OCI-LY3 (cell line): ENCODE results near the gene NR3C1.

ENCODE experiments used
- H2AFZ ChIP-seq: fragments of 200-600, 300-600 bp; shearing (Covaris generic); 2 replicates; pipeline ENCODE4 v1.6.0; 2014; ENCODE audit warnings: antibody characterized with exemption, low read depth, low read length
- H3K27ac ChIP-seq: fragments of 200-600, 300-600 bp; sonication (generic); 2 replicates; pipeline ENCODE4 v1.5.1; 2014; ENCODE audit warnings: mild to moderate bottlenecking, low read length, moderate library complexity, mixed read lengths
- H3K27me3 ChIP-seq: fragments of 200-600, 300-600 bp; sonication (generic); 2 replicates; pipeline ENCODE4 v1.6.1; 2014; ENCODE audit warnings: low read depth, low read length, mixed read lengths
- H3K36me3 ChIP-seq: fragments of 200-600, 300-600 bp; sonication (generic); replicated peaks from 2 replicates; pipeline ENCODE3; 2014; ENCODE audit warnings: low read depth, low read length, mixed read lengths
- H3K4me1 ChIP-seq: fragments of 300-600, 200-600 bp; sonication (generic); 2 replicates; pipeline ENCODE4 v1.6.1; 2014; ENCODE audit warnings: low read length, mixed read lengths
- H3K4me2 ChIP-seq: fragments of 200-600, 300-600 bp; sonication (generic); 2 replicates; pipeline ENCODE4 v1.6.1; 2014; ENCODE audit warnings: low read length, mixed read lengths
- H3K4me3 ChIP-seq: fragments of 300-600, 200-600 bp; sonication (generic); 2 replicates; pipeline ENCODE4 v1.5.1; 2014; ENCODE audit warnings: antibody characterized with exemption, mild to moderate bottlenecking, low read length, moderate library complexity
- H3K79me2 ChIP-seq: fragments of 300-600, 200-600 bp; shearing (Covaris generic); 2 replicates; pipeline ENCODE4 v1.6.1; 2014; ENCODE audit warnings: mild to moderate bottlenecking, low read length, mixed read lengths
- H3K9ac ChIP-seq: fragments of 300-600, 200-600 bp; shearing (Covaris generic); 2 replicates; pipeline ENCODE4 v1.6.0; 2014; ENCODE audit warnings: mild to moderate bottlenecking, low read length, moderate library complexity
- H3K9me3 ChIP-seq: fragments of 200-600, 300-600 bp; shearing (Covaris generic); 2 replicates; pipeline ENCODE4 v1.6.1; 2014; ENCODE audit warnings: low read length, mixed read lengths; ENCODE audit not compliant: insufficient read depth
- H4K20me1 ChIP-seq: fragments of 200-600, 300-600 bp; sonication (generic); 2 replicates; pipeline ENCODE4 v1.6.1; 2016; ENCODE audit warnings: low read length, mixed read lengths; ENCODE audit not compliant: insufficient read depth
- CTCF ChIP-seq: fragments of 200-600, 300-600 bp; sonication (generic); IDR thresholded peaks from 2 replicates; pipeline ENCODE4 v1.5.1; 2014; ENCODE audit warnings: antibody characterized with exemption, low read length, low read depth
- EZH2phosphoT487 ChIP-seq: fragments of 200-600 bp; shearing (Covaris generic); IDR thresholded peaks from 2 replicates; pipeline ENCODE4 v1.6.1; 2018; ENCODE audit warnings: antibody characterized with exemption, mixed run types, low read depth

Gene NR3C1

GRCh38 chr5:143284521-143284920 lies 119.0 kb downstream of the NR3C1 start:
- Histone ChIP-seq H2AFZ (no peak overlapping the region), H3K27me3 (no peaks in the 10 kb centered on the region), H3K4me2 (no peak overlapping the region), H3K36me3 (peaks cover 45% of the 10 kb centered on the region), H4K20me1 (no peaks in the 10 kb centered on the region), H3K9ac (no peak overlapping the region), H3K9me3 (no peaks in the 10 kb centered on the region), H3K4me1 (peaks cover 15% of the 10 kb centered on the region; the same call in 1 of the 2 replicates), H3K4me3 (no peak overlapping the region), H3K27ac (no peak overlapping the region), H3K79me2 (no peaks in the 10 kb centered on the region)
- TF ChIP-seq CTCF (no peak), EZH2phosphoT487 (no peak)

GRCh38 chr5:143284002-143284401 lies 119.5 kb downstream of the NR3C1 start:
- peaks cover 15% of the 10 kb centered on the region; the same call in 1 of the 2 replicates for H3K4me1 ChIP-seq
- H4K20me1 ChIP-seq: no peaks in the 10 kb centered on the region
- no peak overlapping the region for H3K27ac ChIP-seq
- H2AFZ ChIP-seq: no peak overlapping the region
- H3K4me2 ChIP-seq: no peak overlapping the region
- H3K27me3 ChIP-seq: no peaks in the 10 kb centered on the region
- H3K79me2 ChIP-seq: no peaks in the 10 kb centered on the region
- H3K4me3 ChIP-seq: no peak overlapping the region
- H3K9ac ChIP-seq: no peak overlapping the region
- H3K36me3 ChIP-seq: peaks cover 48% of the 10 kb centered on the region
- TF ChIP-seq EZH2phosphoT487: no peak
- no peak for TF ChIP-seq CTCF
- H3K9me3 ChIP-seq: no peaks in the 10 kb centered on the region

- no peak overlapping the region for H3K4me3 ChIP-seq
- no peaks in the 10 kb centered on the region for H3K79me2 ChIP-seq
- H3K9me3 ChIP-seq: no peaks in the 10 kb centered on the region
- H3K27me3 ChIP-seq: no peaks in the 10 kb centered on the region
- TF ChIP-seq CTCF (no peak), EZH2phosphoT487 (no peak)
- H2AFZ ChIP-seq: no peak overlapping the region
- peaks cover 48% of the 10 kb centered on the region for H3K36me3 ChIP-seq
- H4K20me1 ChIP-seq: no peaks in the 10 kb centered on the region
- H3K27ac ChIP-seq: no peak overlapping the region
- peaks cover 15% of the 10 kb centered on the region; the same call in 1 of the 2 replicates for H3K4me1 ChIP-seq
- no peak overlapping the region for H3K9ac ChIP-seq
- H3K4me2 ChIP-seq: no peak overlapping the region
Observed at GRCh38 chr5:143281226-143281625, 122.3 kb downstream of the NR3C1 start.

- no peak for TF ChIP-seq CTCF
- TF ChIP-seq EZH2phosphoT487: no peak
- Histone ChIP-seq H3K36me3 (peaks cover 39% of the 10 kb centered on the region), H3K79me2 (no peaks in the 10 kb centered on the region), H3K4me3 (no peak overlapping the region), H3K4me1 (peaks cover 7% of the 10 kb centered on the region; the same call in 1 of the 2 replicates), H3K9me3 (no peaks in the 10 kb centered on the region), H3K27ac (no peak overlapping the region), H4K20me1 (no peaks in the 10 kb centered on the region), H3K27me3 (no peaks in the 10 kb centered on the region), H2AFZ (no peak overlapping the region), H3K9ac (no peak overlapping the region), H3K4me2 (no peak overlapping the region)
Observed at GRCh38 chr5:143279698-143280097, 123.8 kb downstream of the NR3C1 start.
